ENCODE data around the gene SLC66A2. TPM values are rescaled to one million over a fixed set of nuclear protein-coding genes. Genes with fewer than 3 reads are reported as not detected.

Gene SLC66A2
- total and polyA plus RNA-seq, 2 of the 13 experiments (the other 11 are each of a cell fraction or from before 2014, with no cell fraction given), result 33.5 to 41.9 TPM

- TF ChIP-seq PRMT3 (CRISPR knock-in tag; IDR thresholded peaks at IDR 0.05; ENCODE audit: borderline replicate concordance, low read depth), result no peak
- peak; percentile 73; the same call in 1 of the 2 replicates for TF ChIP-seq HIVEP1 (CRISPR knock-in tag; IDR thresholded peaks at IDR 0.05)
- TF ChIP-seq FOXP1 (IDR thresholded peaks at IDR 0.05), result peak; percentile 51; the same call in 1 of the 2 replicates
- TF ChIP-seq FOXP1 (CRISPR knock-in tag; IDR thresholded peaks at IDR 0.05), result peak; percentile 84
- peak; percentile 49; the same call in 1 of the 2 replicates for TF ChIP-seq ZSCAN29 (CRISPR knock-in tag; conservative IDR thresholded peaks at IDR 0.05)
- peak; percentile 80 for TF ChIP-seq ZBED4 (CRISPR knock-in tag; IDR thresholded peaks at IDR 0.05; ENCODE audit: borderline replicate concordance)
- no peak for TF ChIP-seq NCOA5 (CRISPR knock-in tag; IDR thresholded peaks at IDR 0.05)
- peak; percentile 83 for TF ChIP-seq ZSCAN9 (CRISPR knock-in tag; IDR thresholded peaks at IDR 0.05; ENCODE audit: borderline replicate concordance)
- TF ChIP-seq PRDM10 (CRISPR knock-in tag; IDR thresholded peaks at IDR 0.05; ENCODE audit: low read depth), result peak; percentile 49; the same call in 1 of the 2 replicates
- TF ChIP-seq TOPORS (CRISPR knock-in tag; IDR thresholded peaks at IDR 0.05), result peak; percentile 46; the same call in 1 of the 2 replicates
- peak; percentile 23; the same call in 1 of the 2 replicates for TF ChIP-seq TAF1 (CRISPR knock-in tag; IDR thresholded peaks at IDR 0.05)
- peak; percentile 100 for TF ChIP-seq NR2F2 (IDR thresholded peaks at IDR 0.05; ENCODE audit: borderline replicate concordance, low read depth)
- TF ChIP-seq YEATS2 (CRISPR knock-in tag; IDR thresholded peaks at IDR 0.05; ENCODE audit: borderline replicate concordance), result 0 out of 2 replicates have a peak, but pooled peaks have one; percentile 74
- peak; percentile 81 for TF ChIP-seq TCF7 (IDR thresholded peaks at IDR 0.05; ENCODE audit: low read depth)
- 0 out of 2 replicates have a peak, but pooled peaks have one; percentile 75 for TF ChIP-seq DNMT3B (CRISPR knock-in tag; conservative IDR thresholded peaks at IDR 0.05)
- 0 out of 2 replicates have a peak, but pooled peaks have one; percentile 10 for TF ChIP-seq ZNF652 (CRISPR knock-in tag; IDR thresholded peaks at IDR 0.05; ENCODE audit: borderline replicate concordance, low read depth)
- no peak for TF ChIP-seq SOX6 (IDR thresholded peaks at IDR 0.05)
- TF ChIP-seq SOX6 (CRISPR knock-in tag; IDR thresholded peaks at IDR 0.05), result peak; percentile 93
- TF ChIP-seq ZNF430 (CRISPR knock-in tag; IDR thresholded peaks at IDR 0.05), result peak; percentile 87
- peak in 1 of 2 experiments; percentile 75; a peak in 1 of 4 replicates for TF ChIP-seq KLF16 (CRISPR knock-in tag; IDR thresholded peaks at IDR 0.05)
- TF ChIP-seq MEF2D (CRISPR knock-in tag; IDR thresholded peaks at IDR 0.05), result peak; percentile 97
- TF ChIP-seq HES4 (CRISPR knock-in tag; IDR thresholded peaks at IDR 0.05; ENCODE audit: borderline replicate concordance), result no peak
- TF ChIP-seq NR2F6 (IDR thresholded peaks at IDR 0.05), result peak; percentile 100
- TF ChIP-seq NR2F6 (CRISPR knock-in tag; IDR thresholded peaks at IDR 0.05), result peak; percentile 100
- TF ChIP-seq NFRKB (IDR thresholded peaks at IDR 0.05), result no peak
These were observed 16.9 kb downstream of the SLC66A2 start (continued) for GRCh38 chr18:79934311-79935097.
